Measurements from ENCODE around the gene PDPN.
"Not testable (repeated sequence)": the region's sequence is repeated elsewhere in the genome, so short reads cannot be mapped to it uniquely, and the experiment has no call there.

The PDPN gene, protein sequence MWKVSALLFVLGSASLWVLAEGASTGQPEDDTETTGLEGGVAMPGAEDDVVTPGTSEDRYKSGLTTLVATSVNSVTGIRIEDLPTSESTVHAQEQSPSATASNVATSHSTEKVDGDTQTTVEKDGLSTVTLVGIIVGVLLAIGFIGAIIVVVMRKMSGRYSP

DNA sequence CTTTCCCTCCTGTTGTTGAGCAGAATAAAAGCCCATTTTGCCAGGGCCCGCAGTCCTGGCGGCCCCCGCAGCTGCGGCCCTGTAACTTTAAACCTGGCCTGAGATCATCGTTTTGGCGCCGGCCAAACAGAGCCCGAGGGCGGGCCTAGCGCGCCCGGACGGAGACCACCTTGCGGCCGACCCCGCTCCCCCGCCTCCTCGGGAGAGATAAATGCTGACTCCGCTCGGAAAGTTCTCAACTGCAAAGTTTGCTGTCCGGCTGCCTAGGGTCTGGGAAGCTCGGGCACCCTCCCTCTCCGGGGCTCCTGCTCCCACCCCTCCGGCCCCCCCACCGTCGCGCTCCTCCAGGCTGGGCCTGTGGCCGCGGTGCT lies at the start of gene PDPN:
Gene PDPN (plus strand): TSS at position 238 of the 371 bp plus-strand sequence. CDS start 202 bp downstream, outside the sequence.
- no peak for DNase-seq

DNA sequence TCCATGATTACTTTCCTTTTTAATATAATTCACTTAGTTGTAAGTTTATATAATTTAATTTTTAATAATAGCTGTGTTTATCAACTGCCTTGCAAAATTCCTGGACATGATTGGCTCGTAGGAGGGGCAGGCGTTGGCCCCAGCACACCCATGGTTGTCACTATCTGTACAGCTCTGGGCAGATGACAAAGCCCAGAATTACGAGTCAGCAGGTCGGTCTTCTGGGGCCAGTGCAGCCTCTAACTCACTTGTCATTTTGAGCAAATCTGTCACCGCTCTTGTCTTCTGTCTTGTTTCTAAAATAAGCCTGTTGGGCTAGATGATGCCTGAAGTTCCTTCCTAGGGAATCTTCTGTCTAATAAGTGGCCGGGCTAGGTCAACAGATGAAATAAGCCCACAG lies 48.4 kb upstream of the PDPN start:
- DNase-seq = no peak

DNA sequence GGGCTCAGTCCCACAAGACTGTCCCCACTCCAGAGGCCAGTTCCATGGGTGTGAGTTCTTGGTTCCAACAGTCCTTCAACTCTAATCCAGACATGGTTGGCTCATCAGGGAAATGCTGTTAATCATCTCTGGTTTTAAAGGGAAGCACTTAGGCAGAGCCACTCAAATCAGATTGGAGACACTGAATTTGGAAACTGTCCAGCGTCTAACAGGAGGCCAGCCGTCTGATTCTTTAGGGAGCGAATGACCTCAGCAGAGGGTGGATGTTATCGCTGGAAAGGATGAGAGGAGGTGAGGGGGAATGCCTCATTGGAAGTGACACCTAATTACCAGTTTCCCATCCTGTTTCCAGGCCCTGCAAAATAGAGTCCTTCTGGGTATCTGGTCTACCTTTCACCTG lies 47.1 kb upstream of the PDPN start:
- DNase-seq = no peak

DNA sequence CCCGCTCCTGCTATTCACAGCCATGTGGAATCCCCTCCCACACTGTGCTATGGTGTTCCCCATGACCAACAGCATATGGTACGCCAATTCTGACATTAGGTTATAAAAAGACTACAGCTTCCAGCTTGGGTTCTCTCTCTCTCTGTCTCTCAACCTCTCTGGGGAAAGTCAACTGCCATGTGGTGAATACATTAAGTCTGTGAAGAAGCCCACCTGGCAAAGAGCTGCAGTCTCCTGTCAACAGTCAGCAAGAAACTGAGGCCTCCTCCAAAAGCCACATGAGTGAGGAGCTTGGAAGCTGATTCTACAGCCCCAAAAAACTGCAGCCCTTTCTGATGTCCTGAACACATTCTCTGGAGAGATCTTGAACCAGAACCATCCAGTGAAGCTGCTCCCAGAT lies 44.8 kb upstream of the PDPN start:
- DNase-seq = no peak

DNA sequence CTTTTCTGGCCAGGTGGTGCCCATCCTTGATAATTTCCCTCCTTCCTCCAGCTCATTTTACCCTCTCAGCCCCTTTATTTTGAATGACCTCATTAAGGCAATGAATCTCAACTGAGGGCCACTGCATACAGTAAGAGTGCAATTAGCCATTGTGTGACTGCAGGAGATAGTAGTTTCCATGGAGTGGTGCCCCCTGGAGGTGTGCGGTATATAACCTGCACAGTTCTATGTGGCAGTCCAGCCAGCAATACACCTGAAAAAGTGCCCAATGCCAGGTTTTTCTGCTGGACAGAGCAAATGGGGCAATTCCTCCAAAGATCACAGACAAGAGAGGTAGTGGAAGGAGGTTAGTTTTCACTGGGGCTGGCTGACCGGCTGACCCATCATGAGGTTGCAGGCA lies 43.9 kb upstream of the PDPN start:
- DNase-seq = no peak

DNA sequence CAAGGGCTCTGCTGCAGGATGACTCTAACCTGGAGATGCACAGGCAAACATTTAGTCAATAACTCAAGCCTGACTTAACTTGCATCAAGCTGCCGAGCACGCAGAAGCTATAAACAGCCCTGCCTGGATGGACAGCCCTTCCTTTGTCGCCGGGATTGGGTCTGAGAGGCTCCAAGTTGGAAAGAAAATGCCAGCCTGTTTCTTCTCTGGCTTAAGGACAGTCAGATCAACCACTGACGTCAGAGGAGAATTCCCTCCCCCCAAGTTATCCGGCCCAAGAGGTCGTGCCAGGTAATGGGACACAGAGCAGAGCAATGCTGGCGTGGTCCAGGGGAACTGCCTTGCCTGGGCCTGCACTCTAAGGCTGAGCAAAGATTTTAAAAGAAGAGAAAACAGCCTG lies 42.8 kb upstream of the PDPN start:
- no peak for DNase-seq

DNA sequence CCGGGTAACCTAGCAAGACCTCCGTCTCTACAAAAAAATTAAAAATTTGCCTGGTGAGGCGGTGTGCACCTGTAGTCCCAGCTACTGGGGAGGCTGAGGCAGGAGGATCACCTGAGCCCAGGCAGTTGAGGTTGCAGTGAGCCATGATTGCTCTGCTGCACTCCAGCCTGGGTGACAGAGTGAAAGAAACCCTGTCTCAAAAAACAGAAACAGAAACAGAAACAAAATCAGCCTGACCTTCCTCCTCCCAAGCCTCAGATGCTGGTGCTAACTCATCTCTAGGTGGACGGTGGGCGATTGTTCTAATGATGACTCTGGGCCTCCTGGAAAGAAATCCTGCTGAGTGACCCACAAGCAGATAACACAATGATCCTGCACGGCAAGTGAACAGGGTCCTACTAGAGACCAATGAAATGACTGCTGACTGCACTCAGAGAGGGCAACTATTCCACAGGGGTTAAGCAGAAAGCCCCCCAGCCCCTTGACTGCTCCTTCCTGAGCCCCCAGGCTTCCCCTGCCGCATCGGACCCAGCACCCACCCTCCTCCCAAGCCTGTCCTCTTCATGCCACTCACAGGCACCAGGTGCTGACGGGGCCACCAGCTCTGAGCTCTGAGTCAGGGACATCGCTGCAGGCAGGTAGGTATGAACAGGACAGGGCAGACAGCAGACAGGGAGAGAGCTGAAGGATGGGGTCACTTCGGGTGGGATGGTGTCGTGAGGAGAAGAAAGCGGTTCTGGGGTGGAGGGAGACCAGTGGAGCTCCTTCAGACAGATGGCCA lies 42.0 kb upstream of the PDPN start:
- no peak for DNase-seq

DNA sequence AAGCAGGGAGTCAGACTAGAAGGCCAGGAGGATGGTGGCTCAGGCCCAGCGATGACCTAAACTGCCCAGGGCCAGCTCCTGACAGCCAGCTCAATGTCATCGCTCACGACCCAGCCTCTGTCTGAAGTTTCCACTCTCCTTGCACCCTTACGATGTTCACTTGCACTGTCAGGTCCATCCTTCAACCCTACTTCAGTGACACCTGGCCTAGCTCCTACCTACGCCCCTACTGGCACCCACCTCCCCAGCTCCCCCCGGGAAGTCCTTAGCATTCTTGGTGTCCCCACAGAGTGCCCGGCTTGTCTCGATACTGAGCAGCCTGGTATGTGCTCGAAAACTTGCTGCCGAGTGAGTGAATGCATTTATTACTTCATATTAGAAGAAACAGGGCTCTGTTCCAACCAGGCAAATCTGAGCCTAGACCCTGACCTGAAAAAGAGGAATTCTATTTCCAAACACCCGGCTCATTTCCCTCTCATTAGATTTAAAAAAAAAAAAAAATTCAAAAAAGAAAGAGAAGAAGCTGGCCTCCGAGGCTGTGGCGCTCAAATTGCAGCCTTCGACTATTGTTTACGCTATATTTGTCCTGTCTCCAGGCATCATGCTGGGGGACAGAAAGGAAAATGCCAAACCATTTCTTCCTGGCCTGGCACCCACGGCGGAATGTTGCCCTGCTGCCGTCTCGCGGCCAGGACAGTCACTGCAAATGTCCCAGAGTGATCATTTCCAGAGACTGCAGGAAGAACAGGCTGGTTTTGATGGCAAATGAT lies 40.0 kb upstream of the PDPN start:
- DNase-seq = no peak

DNA sequence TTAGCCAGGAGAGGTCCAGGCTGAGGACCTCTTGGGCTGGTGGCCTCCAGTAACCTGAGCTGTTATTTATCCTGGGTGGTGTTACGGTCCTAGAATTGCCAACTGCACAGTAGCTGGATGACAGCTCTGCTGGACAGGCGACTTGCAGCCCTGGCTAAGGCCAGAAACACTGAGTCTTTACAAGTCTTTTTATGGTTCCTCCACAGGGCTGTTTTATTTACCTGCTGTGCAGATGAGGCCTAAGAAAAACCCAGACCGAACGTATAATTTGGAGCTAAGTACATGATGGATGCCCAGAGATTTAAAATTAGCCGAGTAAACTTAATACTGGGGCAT lies 39.4 kb upstream of the PDPN start:
- no peak for DNase-seq

DNA sequence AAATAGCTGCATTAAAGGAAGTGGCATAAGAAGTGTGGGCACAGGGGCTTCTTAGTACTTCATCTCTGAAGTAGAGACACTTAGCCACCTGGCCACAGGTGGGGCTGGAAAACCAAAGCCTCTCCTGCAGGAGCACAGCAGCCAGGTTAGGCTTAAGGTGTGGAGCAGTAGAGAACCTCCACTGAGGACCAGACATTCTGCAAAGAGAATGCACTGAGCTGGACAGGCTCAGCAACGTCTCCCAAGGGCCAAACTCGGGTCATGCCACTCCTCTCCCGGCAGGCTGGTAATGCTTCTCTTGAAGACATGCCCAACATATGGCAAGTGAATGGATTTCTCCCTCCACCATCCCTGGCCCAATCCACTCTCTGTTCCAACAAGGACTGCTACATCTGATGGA lies 36.8 kb upstream of the PDPN start:
- no peak for DNase-seq

DNA sequence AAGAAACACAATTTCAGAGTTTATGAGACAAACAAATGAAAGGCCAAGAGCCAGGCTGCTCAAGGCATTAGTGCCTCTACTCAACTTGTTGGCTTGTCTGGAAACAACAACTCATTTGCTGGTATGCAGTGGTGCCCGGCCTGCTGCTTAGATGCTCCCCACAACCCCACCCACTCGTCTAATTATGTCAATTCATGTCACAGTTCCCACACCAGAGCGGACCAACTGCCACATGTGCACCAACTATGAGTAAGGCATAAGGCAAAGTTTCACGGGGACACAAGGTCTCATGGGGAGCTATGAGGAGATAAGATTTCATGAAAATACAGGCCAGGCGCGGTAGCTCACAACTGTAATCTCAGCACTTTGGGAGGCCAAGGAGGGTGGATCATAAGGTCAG lies 35.4 kb upstream of the PDPN start:
- DNase-seq = no peak

DNA sequence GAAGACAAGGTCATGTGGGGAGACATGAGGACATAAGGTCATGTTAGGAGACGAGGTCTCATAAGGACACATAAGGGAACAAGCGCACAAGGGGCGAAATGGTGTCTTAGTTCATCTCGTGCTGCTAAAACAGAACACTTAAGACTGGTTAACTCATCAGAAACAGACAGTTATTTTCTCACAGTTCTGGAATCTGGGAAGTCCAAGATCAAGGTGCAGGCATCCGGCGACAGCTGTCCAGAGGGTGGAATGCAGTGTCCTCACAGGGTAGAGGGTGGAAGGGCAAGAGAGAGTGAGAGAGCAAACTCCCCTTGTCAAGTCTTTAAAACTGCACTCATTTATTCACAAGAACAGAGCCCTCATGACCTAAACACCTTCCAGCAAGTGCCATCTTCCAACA lies 34.6 kb upstream of the PDPN start:
- no peak for DNase-seq

DNA sequence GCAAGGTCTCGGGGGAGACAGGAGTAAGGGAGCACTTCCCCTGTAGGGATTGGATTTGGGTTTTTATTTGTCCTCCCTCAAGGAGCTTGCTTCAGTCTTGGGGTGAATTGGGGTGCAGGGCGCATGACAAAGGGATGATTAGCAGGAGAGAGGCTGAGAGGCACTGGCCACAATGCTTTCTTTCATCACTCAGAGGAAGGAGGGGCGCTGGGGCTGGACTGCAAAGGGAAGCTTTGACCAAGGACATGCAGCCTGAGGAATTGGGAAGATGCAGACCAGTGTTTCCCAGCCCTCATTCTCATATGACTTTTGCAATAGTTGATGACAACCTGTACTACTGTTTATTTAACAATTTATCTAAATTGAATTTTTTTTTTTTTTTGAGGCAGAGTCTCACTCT lies 34.1 kb upstream of the PDPN start:
- no peak for DNase-seq

DNA sequence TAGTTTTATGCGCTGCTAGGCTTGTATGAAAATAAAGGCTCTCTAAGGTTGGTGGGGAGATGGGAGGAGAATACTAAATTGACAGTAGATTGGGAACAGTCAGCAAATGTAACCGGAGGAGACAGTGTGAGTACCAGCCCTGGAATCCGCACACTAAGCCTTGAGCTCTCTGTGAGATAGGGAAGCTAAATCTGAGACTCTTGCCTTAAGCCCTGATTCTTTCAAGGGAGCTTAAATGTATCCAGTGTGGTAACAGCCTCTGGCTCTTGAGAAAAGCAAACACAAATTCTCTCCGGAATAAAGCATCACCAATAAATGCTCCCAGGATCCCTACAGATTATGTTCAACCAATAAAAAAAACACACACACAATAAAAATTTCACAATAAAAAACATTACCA lies 33.0 kb upstream of the PDPN start:
- DNase-seq = no peak

DNA sequence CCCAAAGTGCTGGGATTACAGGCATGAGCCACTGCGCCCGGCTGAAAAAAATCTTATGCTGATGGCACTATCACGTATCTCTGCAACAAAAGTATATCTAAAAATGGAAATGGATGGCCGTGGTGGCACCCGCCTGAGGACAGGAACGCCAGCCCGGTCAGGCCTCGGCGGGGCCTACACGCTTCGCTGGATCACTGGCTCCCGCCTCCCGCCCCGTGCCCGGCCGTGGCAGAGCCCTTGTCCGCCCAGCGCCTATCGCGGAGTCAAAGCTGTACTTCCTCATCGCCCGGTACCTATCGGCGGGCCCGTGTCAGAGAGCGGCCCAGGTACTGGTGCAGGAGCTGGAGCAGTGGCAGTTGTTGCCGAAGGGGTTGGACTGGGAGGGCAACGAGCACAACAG lies 28.8 kb upstream of the PDPN start:
- no peak for DNase-seq

DNA sequence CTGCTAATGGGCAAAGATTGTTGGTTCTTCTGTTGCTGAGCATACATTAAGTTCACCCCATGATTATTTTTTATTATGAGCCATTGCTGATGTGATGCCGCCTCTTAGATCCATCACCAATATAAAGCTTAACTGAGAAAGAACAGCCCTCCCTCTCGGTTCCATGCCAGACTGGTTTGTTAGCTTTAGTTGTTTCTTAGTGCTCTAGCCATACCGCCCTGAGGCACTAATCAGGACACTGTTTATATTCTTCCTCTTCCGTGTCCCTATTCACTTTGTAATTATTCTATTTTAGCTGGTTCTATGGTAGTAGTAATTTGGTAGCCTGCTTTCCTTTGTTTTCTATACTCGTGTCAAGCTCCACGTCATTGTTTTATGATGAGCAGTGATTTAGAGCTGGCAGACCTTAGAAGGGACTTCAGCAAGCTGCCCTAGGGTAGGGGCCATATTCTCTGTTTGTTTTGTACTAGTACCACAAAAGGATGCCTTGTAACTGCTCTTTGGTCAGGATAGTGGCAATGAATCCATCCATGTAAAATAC lies 27.3 kb upstream of the PDPN start:
- DNase-seq = no peak

DNA sequence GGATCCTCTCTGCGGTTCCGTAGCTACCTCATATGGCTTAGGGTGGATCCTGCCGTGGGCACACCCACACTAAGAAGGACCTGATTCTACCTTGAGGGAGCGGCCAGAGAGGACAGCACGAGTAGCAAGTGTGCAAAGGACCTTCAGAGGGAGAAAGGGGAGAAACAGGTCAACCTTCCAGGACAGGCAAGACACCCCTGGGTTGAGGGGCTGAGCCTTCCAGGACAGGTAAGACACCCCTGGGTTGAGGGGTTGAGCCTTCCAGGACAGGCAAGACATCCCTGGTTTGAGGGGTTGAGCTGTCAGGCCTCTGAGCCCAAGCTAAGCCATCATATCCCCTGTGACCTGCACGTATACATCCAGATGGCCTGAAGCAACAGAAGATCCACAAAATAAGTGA lies 23.1 kb upstream of the PDPN start:
- no peak for DNase-seq

DNA sequence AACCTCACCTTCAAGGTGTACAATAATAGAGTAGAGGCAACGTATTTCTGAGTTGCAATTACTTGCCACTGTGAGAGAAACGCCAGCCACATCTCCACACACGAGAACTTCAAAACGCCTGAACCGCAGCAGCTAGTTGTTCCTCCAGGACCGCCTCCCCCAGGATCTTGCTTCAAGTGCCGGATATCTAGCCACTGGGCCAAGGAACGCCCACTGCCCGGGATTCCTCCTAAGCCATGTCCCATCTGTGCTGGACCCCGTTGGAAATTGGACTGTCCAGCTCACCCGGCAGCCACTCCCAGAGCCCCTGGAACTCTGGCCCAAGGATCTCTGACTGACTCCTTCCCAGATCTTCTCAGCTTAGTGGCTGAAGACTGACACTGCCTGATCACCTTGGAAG lies 20.7 kb upstream of the PDPN start:
- DNase-seq = not testable (repeated sequence)

DNA sequence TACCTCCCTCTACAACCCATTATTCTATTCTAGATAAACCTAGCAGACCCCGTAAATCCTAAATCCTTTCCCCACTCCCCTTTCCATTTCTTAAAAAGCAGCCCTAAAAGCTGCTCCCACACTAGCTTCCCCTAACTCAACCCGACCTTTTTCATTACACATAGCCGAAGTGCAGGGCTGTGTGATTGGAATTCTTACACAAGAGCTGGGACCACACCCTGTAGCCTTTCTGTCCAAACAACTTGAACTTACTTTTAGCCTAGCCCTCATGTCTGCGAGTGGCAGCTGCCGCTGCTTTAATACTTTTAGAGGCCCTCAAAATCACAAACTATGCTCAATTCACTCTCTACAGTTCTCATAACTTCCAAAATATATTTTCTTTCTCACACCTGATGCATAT lies 19.6 kb upstream of the PDPN start:
- DNase-seq = no peak

DNA sequence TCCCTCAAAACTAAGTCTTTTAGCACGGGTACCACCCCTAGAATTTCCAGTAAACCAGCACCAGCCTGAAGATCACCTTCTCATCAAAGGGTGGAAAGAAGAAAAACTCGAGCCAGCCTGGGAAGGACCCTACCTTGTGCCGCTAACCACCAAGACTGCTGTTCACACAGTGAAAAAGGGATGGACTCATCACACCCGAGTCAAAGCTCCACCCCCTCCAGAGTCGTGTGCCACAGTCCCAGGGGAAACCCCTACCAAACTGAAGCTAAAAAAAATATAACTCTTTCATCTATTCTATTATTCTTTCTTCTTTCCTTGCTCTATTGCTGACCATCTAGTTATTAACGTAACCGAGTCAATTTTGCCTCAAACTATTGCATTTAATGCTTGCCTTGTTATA lies 13.2 kb upstream of the PDPN start:
- DNase-seq = not testable (repeated sequence)

DNA sequence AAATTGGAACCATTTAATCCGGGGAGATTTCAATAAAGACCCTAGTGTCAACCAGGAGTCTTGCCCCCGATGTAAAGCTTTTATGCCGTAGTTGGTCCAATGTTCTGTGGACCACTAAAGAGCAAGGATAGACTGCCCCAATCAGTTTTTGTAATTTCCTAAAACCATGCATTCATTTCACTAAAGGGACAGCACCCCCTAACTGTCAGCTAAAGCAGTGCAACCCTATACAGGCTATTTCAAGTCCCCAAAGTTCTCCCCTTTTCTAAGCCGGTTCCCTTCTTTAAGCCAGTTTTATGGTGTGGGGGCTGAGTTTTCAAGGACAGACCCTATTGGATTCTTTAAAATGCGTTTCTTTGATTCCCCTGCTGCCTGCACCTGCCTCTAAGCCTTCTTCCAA lies 12.7 kb upstream of the PDPN start:
- no peak for DNase-seq

DNA sequence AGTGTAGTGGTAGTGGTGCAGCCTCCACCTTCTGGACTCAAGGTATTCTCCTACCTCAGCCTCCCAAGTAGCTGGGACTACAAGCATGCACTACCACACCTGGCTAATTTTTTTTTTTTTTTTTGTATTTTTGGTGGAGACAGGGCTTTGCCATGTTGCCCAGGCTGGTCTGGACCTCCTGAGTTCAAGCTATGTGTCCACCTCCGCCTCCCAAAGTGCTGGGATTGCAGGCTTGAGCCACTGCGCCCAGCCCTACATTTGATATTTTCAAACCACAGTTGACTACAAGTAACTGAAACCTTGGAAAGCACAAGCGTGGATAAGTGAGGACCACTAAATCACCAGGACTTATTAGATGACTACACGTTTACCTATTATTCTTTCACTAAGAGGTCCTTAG lies 10.0 kb upstream of the PDPN start:
- no peak for DNase-seq

DNA sequence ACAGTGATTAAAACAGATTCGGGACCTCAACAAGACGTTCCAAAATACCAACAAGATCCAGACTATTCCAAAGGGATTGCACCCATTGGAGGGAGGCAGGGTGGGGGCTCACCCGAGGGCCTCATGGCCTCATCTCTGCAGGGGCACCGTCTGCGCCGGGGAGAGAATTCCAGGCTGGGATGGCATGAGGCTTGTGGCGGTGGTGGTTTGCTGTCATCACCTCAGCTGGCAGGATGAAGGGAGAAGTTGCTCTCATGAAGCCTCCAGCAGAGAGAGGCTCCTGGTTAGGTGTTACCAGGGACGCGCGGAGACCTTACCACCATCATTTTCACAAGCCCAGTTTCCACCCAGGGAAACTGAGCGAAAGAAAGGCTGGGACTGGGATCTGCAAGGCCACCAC lies 6.7 kb upstream of the PDPN start:
- DNase-seq = no peak

DNA sequence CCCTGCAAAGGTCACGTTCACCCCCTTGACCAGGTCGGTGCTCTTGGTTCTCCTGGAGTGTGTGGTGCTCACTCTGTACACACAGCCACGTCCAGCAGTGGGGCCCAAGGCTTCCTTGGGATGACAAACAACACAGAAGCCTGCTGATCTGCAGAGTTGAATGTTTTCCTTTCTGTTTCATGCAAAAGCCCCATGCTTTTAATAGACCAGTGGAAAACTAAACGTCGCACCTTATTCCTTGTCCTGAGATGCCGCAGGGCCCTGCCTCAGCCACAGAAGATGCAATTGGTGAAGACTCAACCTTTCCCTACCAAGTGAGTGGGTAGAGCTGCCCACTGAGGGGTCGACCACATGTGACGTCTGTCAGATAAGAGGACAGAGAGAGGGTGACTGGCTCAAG lies 5.8 kb upstream of the PDPN start:
- no peak for DNase-seq
